NCI-H748 (cell line): ENCODE results near the gene DGKI.
A peak's percentile ranks its signal among the peaks of the same experiment; 100 is the strongest.

Source experiments
- DNase-seq: peaks from one replicate; lab custom pipeline; 2025; ENCODE audit not compliant: unreplicated experiment; lab: John Stamatoyannopoulos, UW

DGKI gene

DNA sequence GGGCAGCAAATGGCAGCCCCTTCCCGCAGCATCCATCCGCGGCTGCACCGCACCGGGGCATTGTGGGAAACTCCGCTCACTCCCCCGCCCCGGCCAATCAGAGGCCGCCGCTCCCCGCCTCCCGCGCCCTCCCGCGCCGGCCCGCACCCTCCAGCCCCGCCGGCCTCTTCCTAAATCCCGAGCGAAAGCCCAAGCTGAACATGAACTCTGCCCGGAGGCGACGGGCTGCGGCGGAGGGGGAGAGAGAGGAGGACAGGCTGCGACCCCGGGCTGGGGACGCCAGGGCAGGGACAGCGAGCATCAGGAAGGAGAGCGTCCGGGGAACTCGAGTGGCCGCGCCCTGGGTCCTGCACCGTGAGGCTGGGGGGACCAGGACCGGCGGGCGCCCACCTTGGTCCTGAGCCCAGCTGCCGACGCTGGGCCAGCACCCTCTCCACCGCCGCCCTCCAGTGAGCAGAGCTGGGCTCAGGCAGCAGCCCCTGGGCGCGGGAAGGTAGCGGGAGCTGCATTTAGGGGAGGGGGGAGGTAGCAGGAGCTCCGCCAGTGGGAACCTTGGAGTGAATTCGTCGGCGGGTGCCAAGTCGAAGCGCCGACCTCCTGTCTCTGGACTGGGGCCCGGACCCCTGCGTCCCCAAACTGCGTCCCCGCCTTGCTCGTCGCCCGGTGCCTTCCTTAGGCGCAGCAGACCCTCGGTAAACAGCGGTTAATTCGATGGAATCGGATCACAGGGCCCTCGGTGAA, at the start of gene DGKI:
Gene DGKI, minus strand, starts transcription at position 148 of the 741 bp plus-strand sequence.
- peak; percentile 84 for DNase-seq

GRCh38 chr7:137895301-137896221, 48.8 kb upstream of the DGKI start:
- DNase-seq: no peak

- peak; percentile 72 for DNase-seq
These were observed 46.5 kb upstream of the DGKI start for GRCh38 chr7:137893143-137893742.

DNA sequence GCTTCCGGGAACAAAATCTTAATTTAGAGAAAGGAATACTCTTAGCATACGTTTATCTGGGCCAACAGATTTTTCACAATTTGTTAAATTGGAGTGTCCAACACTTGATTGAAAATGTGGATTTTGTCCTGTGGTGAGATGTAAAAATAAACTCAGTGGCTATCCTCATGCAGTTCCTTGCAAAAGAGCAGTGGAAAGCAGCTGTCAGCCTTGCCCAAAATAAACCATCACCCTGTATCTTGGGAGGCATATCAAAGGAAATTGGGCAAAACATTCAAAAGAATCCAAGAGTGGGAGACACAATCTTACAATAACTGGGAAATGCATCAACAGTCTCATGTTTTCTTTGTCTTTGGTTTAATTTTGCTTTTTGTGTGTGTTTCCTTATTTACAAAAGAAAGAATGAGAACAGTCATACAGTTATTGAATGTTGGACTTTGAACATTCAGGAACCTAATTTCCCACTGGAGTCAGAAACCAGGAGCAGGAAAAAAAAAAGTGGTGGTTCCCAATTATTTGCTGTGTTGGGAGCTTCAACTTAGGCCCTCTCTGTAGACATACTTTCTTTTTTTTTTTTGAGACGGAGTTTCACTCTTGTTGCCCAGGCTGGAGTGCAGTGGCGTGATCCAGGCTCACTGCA, 44.4 kb upstream of the DGKI start:
- no peak for DNase-seq

DNA sequence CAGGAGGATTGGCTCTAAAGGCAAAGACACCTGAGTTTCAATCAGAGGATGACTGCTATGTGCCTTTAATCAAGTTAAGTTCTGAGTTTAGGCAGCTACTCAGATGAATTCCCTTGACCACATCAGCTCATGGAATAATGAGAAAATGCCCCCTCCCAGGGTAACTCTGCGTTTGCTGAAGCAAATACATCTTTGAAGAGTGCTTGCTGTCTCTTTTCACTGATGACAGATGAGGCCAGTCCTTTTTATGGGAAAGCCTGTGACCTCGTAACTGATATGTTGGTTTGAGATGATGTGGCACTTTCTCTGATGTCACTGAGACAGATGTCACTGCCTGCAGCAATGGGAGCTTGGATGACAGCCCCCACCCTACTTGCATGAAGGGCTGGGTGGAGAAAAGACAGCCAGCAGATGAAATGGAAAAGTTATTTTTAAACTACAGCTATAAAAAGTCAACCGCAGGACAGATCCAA, 43.7 kb upstream of the DGKI start:
- DNase-seq: no peak

- no peak for DNase-seq
These were observed 41.5 kb upstream of the DGKI start for GRCh38 chr7:137888241-137888640.

DNA sequence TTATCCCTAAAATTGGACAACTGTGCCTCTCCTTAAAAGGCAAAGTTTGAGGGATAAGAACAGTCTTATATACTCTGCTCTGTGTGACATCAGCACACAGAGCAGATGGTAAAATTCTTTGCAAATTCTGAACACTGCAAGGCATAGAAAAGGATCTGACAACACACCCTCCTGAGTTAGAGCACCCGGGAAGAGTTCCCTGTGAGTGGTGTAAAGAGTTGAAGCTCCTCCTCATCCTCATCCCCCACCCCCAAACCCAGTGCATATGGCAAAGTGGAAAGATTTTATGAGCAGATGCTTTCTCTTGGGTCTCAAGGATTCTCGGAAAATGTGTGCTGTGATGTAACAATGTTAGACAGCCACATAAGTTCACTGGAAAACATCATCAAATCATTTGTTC, 40.0 kb upstream of the DGKI start:
- DNase-seq: no peak

DNA sequence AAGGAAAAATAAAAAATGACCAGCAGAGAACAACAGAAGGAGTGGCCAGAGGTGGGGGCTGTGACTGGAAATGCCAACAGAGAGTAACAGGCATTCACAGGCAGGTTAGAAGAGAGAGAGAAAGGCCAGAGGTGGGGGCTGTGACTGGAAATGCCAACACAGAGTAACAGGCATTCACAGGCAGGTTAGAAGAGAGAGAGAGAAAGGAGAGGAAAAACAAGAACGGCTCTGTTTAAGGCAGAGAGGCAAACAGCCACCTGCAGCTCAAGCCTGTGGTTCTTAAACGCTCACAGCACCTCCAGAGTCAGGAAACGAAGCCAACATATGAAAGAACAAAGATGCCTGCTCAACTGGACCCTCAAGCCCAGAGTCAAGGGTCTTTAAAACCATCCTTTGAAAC, 39.5 kb upstream of the DGKI start:
- DNase-seq: no peak

DNA sequence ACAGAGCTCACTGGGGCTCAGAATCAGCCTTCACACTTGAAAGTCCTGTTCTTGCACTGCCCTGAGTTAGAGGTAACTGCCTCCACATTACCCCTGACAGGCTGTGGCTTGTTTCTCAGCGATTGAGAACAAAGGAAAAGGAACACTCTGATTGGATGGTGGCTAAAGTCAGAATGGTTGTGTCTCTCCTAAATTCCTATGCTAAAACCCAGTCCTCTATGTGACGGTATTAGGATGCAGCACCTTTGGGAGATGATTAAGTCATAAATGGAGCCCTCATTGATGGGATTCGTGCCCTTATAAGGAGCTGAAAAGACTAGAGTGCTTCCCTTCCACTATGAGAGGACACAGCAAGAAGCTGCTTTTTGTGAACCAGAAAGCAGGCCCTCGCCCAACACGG, 38.9 kb upstream of the DGKI start:
- no peak for DNase-seq

- DNase-seq: peak; percentile 32
These were observed 36.0 kb upstream of the DGKI start for GRCh38 chr7:137882806-137883205.

- no peak for DNase-seq
These were observed 35.5 kb upstream of the DGKI start for GRCh38 chr7:137882261-137882668.

- DNase-seq: no peak
These were observed 35.0 kb upstream of the DGKI start for GRCh38 chr7:137881607-137882260.

DNA sequence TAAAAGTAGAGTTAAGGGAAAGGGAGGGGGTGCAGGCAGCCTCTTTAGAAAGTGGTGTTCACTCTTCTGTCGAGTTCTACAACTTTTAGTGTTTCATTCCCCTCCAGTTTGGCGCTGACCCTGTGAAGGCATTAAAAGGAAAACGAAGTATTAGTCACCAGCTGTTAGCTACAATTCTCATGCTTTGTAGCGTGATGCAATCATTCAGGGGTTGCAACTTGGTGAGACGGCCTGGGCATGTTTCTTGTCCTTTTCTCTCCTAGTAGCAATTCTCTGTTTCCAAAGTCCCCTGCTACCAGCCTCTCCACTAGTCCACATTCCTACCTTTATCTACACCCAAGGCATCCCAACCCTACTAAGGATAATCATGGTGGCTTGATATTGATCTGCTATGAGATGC, 33.7 kb upstream of the DGKI start:
- no peak for DNase-seq

- DNase-seq: no peak
These were observed 32.8 kb upstream of the DGKI start for GRCh38 chr7:137879357-137880158.

- no peak for DNase-seq
These were observed 31.7 kb upstream of the DGKI start for GRCh38 chr7:137878333-137878961.

GRCh38 chr7:137877027-137877675, 30.4 kb upstream of the DGKI start:
- DNase-seq: no peak

GRCh38 chr7:137875746-137876145, 29.0 kb upstream of the DGKI start:
- no peak for DNase-seq

- no peak for DNase-seq
These were observed 27.4 kb upstream of the DGKI start for GRCh38 chr7:137873979-137874777.
